ENCODE data around the gene MAD1L1.

Gene MAD1L1

GRCh38 chr7:1779445-1779844 lies 453.3 kb downstream of the MAD1L1 start:
- no peak for DNase-seq (ENCODE audit: low read depth)

GRCh38 chr7:1777122-1777521 lies 455.6 kb downstream of the MAD1L1 start:
- no peak for DNase-seq (ENCODE audit: low read depth)

- no peak for DNase-seq (ENCODE audit: low read depth)
These were observed 457.4 kb downstream of the MAD1L1 start for GRCh38 chr7:1775389-1775788.

GRCh38 chr7:1770331-1770730 lies 462.4 kb downstream of the MAD1L1 start:
- no peak for DNase-seq (ENCODE audit: low read depth)

GRCh38 chr7:1769286-1770200 lies 463.2 kb downstream of the MAD1L1 start:
- no peak for DNase-seq (ENCODE audit: low read depth)

- DNase-seq (ENCODE audit: low read depth): no peak
These were observed 463.9 kb downstream of the MAD1L1 start for GRCh38 chr7:1768832-1769231.

- no peak for DNase-seq (ENCODE audit: low read depth)
These were observed 465.2 kb downstream of the MAD1L1 start for GRCh38 chr7:1767524-1767923.
